MM.1S (cell line): ENCODE results near the gene DIS3L2.

Experiments used
- DNase-seq: peaks from one replicate; pipeline ENCODE4 v3.0.0-alpha.2; 2015
- H2AFZ ChIP-seq: fragments of 300-600 bp; sonication (generic); 2 replicates; pipeline ENCODE4 v1.6.0; 2016; ENCODE audit warnings: antibody characterized with exemption, low read length
- H3F3A ChIP-seq: fragments of 300-600 bp; sonication (generic); 2 replicates; pipeline ENCODE4 v1.6.1; 2016; ENCODE audit warnings: mild to moderate bottlenecking, antibody characterized with exemption, low read length, moderate library complexity, mixed read lengths; ENCODE audit not compliant: insufficient read depth
- H3K27ac ChIP-seq: fragments of 300-600 bp; sonication (generic); 2 replicates; pipeline ENCODE4 v1.5.1; 2016; ENCODE audit warnings: mild to moderate bottlenecking, low read length
- H3K27me3 ChIP-seq: fragments of 300-600 bp; sonication (generic); replicated peaks from 2 replicates; pipeline ENCODE4 v1.6.0; 2016; ENCODE audit warnings: low read length; ENCODE audit not compliant: insufficient read depth
- H3K36me3 ChIP-seq: fragments of 300-600 bp; sonication (generic); replicated peaks from 2 replicates; pipeline ENCODE4 v1.6.1; 2016; ENCODE audit warnings: mild to moderate bottlenecking, low read length, mixed read lengths; ENCODE audit not compliant: insufficient read depth
- H3K4me1 ChIP-seq: fragments of 300-600 bp; sonication (generic); 2 replicates; pipeline ENCODE4 v1.6.1; 2016; ENCODE audit warnings: low read length, mixed read lengths
- H3K4me2 ChIP-seq: fragments of 300-600 bp; sonication (generic); 2 replicates; pipeline ENCODE4 v1.6.0; 2016; ENCODE audit warnings: low read depth, low read length
- H3K4me3 ChIP-seq: fragments of 300-600 bp; sonication (generic); 2 replicates; pipeline ENCODE4 v1.5.1; 2016; ENCODE audit warnings: low read length, mixed read lengths
- H3K79me2 ChIP-seq: fragments of 300-600 bp; sonication (generic); 2 replicates; pipeline ENCODE4 v1.6.1; 2016; ENCODE audit warnings: mixed run types, low read length, mixed read lengths
- H3K9ac ChIP-seq: fragments of 300-600 bp; sonication (generic); 2 replicates; pipeline ENCODE4 v1.6.1; 2016; ENCODE audit warnings: low read length, mixed read lengths
- H3K9me2 ChIP-seq: fragments of 300-600 bp; sonication (generic); replicated peaks from 2 replicates; pipeline ENCODE4 v1.6.1; 2016; ENCODE audit warnings: mild to moderate bottlenecking, low read length, mixed read lengths; ENCODE audit not compliant: insufficient read depth
- H3K9me3 ChIP-seq: fragments of 300-600 bp; sonication (generic); replicated peaks from 2 replicates; pipeline ENCODE4 v1.6.1; 2016; ENCODE audit warnings: mild to moderate bottlenecking, low read length, mixed read lengths; ENCODE audit not compliant: insufficient read depth
- H4K20me1 ChIP-seq: fragments of 300-600 bp; sonication (generic); 2 replicates; pipeline ENCODE4 v1.6.1; 2016; ENCODE audit warnings: mild to moderate bottlenecking, low read length, moderate library complexity, mixed read lengths; ENCODE audit not compliant: insufficient read depth
- CTCF ChIP-seq: fragments of 300-600 bp; sonication (generic); IDR thresholded peaks from 2 replicates; pipeline ENCODE4 v1.5.1; 2016; ENCODE audit warnings: antibody characterized with exemption, low read length, mixed read lengths
- EZH2 ChIP-seq: fragments of 300-600 bp; sonication (generic); optimal IDR thresholded peaks from 2 replicates; pipeline ENCODE3; 2017; ENCODE audit warnings: low read depth, mild to moderate bottlenecking, antibody characterized with exemption, low read length, mixed read lengths
- EZH2phosphoT487 ChIP-seq: fragments of 300-600 bp; sonication (generic); IDR thresholded peaks from 2 replicates; pipeline ENCODE4 v1.6.1; 2018; ENCODE audit warnings: antibody characterized with exemption, low read length

The DIS3L2 gene

GRCh38 chr2:232349946-232350635, 388.6 kb downstream of the DIS3L2 start:
- Histone ChIP-seq H3K9me2 (no peaks in the 10 kb centered on the region), H3K4me1 (peaks cover 10% of the 10 kb centered on the region), H3K9me3 (no peaks in the 10 kb centered on the region), H3K79me2 (no peaks in the 10 kb centered on the region), H3F3A (no peaks in the 10 kb centered on the region), H3K27ac (no peak overlapping the region), H3K36me3 (no peaks in the 10 kb centered on the region), H3K9ac (no peak overlapping the region), H3K27me3 (peaks cover 18% of the 10 kb centered on the region), H4K20me1 (no peaks in the 10 kb centered on the region), H3K4me2 (no peak overlapping the region), H2AFZ (no peak overlapping the region), H3K4me3 (no peak overlapping the region)
- DNase-seq = no peak
- no peak for TF ChIP-seq EZH2phosphoT487

GRCh38 chr2:232350804-232351685, 389.5 kb downstream of the DIS3L2 start:
- Histone ChIP-seq H2AFZ (no peak overlapping the region), H3F3A (no peaks in the 10 kb centered on the region), H3K9me3 (no peaks in the 10 kb centered on the region), H3K27ac (no peak overlapping the region), H3K36me3 (no peaks in the 10 kb centered on the region), H3K27me3 (peaks cover 18% of the 10 kb centered on the region), H3K79me2 (no peaks in the 10 kb centered on the region), H3K9ac (no peak overlapping the region), H3K4me1 (peaks cover 10% of the 10 kb centered on the region), H4K20me1 (no peaks in the 10 kb centered on the region), H3K4me3 (no peak overlapping the region), H3K9me2 (no peaks in the 10 kb centered on the region), H3K4me2 (no peak overlapping the region)
- no peak for TF ChIP-seq EZH2
- no peak for TF ChIP-seq CTCF
- TF ChIP-seq EZH2phosphoT487 = no peak
- DNase-seq = no peak

GRCh38 chr2:232351686-232352510, 390.4 kb downstream of the DIS3L2 start:
- no peaks in the 10 kb centered on the region for H3K9me2 ChIP-seq
- no peak overlapping the region for H3K9ac ChIP-seq
- H3K27me3 ChIP-seq = peaks cover 18% of the 10 kb centered on the region
- no peak overlapping the region for H3K27ac ChIP-seq
- no peaks in the 10 kb centered on the region for H3F3A ChIP-seq
- no peak overlapping the region for H2AFZ ChIP-seq
- no peak for DNase-seq
- H3K4me3 ChIP-seq = no peak overlapping the region
- no peaks in the 10 kb centered on the region for H3K36me3 ChIP-seq
- H4K20me1 ChIP-seq = no peaks in the 10 kb centered on the region
- TF ChIP-seq EZH2 = no peak
- TF ChIP-seq EZH2phosphoT487 = no peak
- no peak for TF ChIP-seq CTCF
- H3K9me3 ChIP-seq = no peaks in the 10 kb centered on the region
- H3K4me1 ChIP-seq = peaks cover 10% of the 10 kb centered on the region
- no peak overlapping the region for H3K4me2 ChIP-seq
- H3K79me2 ChIP-seq = no peaks in the 10 kb centered on the region
